SH-SY5Y (cell line): Measurements from ENCODE around the gene CREBBP.

Source experiments
- GATA2 ChIP-seq: IDR thresholded peaks from 2 replicates; pipeline ENCODE4 v1.6.1; 2011; ENCODE audit warnings: mild to moderate bottlenecking, low read depth, low read length
- GATA3 ChIP-seq: IDR thresholded peaks from 2 replicates; pipeline ENCODE4 v1.6.1; 2011; ENCODE audit warnings: low read depth, mild to moderate bottlenecking, low read length, moderate library complexity

GRCh38 chr16:3706253-3707012, 174.1 kb downstream of the CREBBP start:
- TF ChIP-seq GATA2 (no peak), GATA3 (no peak)
